MV-4-11 (cell line): ENCODE results near the gene TTLL11.
A peak's percentile ranks its signal among the peaks of the same experiment; 100 is the strongest.

Experiments used
- DNase-seq: peaks from one replicate; lab custom pipeline; 2025; lab: John Stamatoyannopoulos, UW

The TTLL11 gene

GRCh38 chr9:122050167-122050566 lies 42.9 kb downstream of the TTLL11 start:
- no peak for DNase-seq

GRCh38 chr9:122042056-122042455 lies 51.1 kb downstream of the TTLL11 start:
- no peak for DNase-seq

- DNase-seq: no peak
Observed at GRCh38 chr9:122040561-122041242, 52.4 kb downstream of the TTLL11 start.

GRCh38 chr9:122039234-122039633 lies 53.9 kb downstream of the TTLL11 start:
- no peak for DNase-seq

- DNase-seq: no peak
Observed at GRCh38 chr9:122036988-122037387, 56.1 kb downstream of the TTLL11 start.

GRCh38 chr9:122036408-122036807 lies 56.7 kb downstream of the TTLL11 start:
- no peak for DNase-seq

GRCh38 chr9:122033775-122034373 lies 59.2 kb downstream of the TTLL11 start:
- DNase-seq: no peak

- no peak for DNase-seq
Observed at GRCh38 chr9:122032346-122032745, 60.8 kb downstream of the TTLL11 start.

- no peak for DNase-seq
Observed at GRCh38 chr9:122031776-122032175, 61.3 kb downstream of the TTLL11 start.

- DNase-seq: no peak
Observed at GRCh38 chr9:122031157-122031556, 62.0 kb downstream of the TTLL11 start.

GRCh38 chr9:122030357-122030756 lies 62.8 kb downstream of the TTLL11 start:
- DNase-seq: no peak

- peak; percentile 23 for DNase-seq
Observed at GRCh38 chr9:122029898-122030297, 63.2 kb downstream of the TTLL11 start.

- no peak for DNase-seq
Observed at GRCh38 chr9:122028089-122028488, 65.0 kb downstream of the TTLL11 start.

- no peak for DNase-seq
Observed at GRCh38 chr9:122020398-122020797, 72.7 kb downstream of the TTLL11 start.

GRCh38 chr9:122016744-122017143 lies 76.4 kb downstream of the TTLL11 start:
- DNase-seq: no peak

GRCh38 chr9:122016309-122016708 lies 76.8 kb downstream of the TTLL11 start:
- no peak for DNase-seq

- no peak for DNase-seq
Observed at GRCh38 chr9:122015170-122015821, 77.8 kb downstream of the TTLL11 start.

GRCh38 chr9:122011818-122012498 lies 81.2 kb downstream of the TTLL11 start:
- DNase-seq: no peak

GRCh38 chr9:122008559-122008958 lies 84.5 kb downstream of the TTLL11 start:
- no peak for DNase-seq

GRCh38 chr9:122007837-122008236 lies 85.3 kb downstream of the TTLL11 start:
- DNase-seq: no peak

GRCh38 chr9:122005597-122005996 lies 87.5 kb downstream of the TTLL11 start:
- DNase-seq: no peak

- DNase-seq: no peak
Observed at GRCh38 chr9:122004589-122004988, 88.5 kb downstream of the TTLL11 start.
